HG03521 (cell line): ENCODE data around the gene ZMYND8.
"Not testable (repeated sequence)": the region's sequence is repeated elsewhere in the genome, so short reads cannot be mapped to it uniquely, and the experiment has no call there.

ENCODE experiments used
- ATAC-seq: cut with Tn5 transposase; IDR thresholded peaks from one replicate; pipeline ENCODE4 v1.9.1; 2021; ENCODE audit warnings: mild to moderate bottlenecking, moderate library complexity; ENCODE audit not compliant: unreplicated experiment

The ZMYND8 gene

DNA sequence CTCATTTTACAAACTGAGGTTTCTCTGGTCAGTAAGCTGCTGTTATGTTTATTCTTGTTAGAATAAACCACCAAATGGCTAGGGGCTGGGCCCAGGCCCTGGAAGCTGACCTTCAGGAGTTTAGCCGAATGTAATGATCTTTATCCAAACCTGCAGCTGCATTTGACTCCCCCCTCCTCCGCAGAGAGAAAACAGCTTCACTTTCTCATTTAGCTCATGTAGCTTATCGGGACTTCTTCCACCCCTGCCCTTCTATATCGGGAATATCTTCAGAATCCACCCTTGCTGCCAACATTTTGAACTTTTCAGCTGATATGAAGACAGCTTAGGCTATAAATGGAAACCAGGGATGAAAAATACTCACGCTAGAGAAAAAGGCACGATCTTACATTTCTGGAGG lies 102.6 kb downstream of the ZMYND8 start:
- no peak for ATAC-seq

DNA sequence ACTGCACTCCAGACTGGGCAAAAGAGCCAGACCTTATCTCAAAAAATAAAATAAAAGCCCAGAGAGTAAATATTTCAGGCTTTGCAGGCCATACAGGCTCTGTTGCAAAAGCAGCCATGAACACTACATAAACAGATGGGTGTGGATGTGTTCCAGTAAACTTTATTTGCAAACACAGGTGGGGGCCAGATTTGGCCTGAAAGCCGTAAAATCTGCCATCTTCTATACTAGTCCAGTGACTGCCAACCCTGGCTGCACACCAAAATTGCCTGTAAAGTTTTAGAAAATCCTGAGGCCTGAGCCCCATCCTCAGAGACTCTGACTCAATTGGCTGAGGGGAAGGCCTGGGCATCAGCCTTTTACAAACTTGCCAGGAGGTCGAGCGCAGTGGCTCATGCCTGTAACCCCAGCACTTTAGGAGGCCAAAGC lies 103.6 kb downstream of the ZMYND8 start:
- no peak for ATAC-seq

DNA sequence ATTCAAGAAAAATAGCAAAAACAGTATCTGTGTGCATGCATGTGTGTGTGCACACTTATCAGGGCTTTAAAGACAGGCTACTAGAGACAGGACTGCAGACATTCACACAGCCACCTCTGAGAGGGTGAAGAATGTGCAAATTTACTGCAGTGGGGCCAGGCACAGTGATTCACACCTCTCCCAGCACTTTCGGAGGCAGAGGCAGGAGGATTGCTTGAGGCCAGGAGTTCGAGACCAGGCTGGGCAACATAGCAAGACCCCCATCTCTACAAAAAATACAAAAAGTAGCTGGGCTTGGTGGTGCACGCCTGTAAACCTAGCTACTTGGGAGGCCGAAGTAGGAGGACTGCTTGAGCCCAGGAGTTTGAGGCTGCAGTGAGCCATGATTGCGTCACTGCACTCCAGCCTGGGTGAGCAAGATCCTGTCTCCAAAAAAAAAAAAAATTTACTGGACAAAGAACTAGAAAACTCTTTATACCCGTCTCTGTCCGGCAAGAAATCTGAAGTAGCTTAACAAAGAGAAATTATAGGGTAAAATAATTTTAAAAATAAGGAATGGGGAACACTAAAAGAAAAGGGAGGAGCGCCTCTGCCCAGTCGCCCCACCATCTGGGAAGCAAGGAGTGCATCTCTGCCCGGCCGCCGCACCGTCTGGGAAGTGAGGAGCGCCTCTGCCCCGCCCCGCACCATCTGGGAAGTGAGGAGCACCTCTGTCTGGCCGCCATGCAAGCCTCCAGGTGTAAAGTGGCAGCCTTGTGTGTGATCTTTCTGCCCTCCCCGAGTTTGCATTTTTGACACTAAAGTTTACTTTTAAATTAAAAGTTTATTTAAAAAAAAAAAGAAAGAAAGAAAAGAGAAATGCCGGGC lies 105.1 kb downstream of the ZMYND8 start:
- ATAC-seq: no peak

DNA sequence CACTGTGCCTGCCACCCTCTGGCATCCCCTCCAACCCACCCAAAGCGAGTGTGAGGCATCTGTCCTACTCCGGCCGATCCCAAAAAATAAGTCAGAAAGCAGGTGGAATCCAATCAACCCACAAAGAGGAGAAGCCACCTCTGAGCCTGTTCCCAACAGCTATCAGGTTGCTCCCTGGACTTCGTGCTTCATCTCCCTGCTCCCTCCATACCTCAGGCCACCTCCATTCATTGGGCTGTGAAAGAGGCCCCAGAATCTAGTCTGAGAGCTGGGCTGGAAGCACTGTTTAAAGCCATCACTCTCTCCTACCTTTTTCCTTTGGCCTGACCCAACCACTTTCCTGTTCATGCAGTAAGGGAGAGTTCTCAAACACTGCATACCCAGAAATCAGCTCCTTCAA lies 106.1 kb downstream of the ZMYND8 start:
- ATAC-seq: no peak

DNA sequence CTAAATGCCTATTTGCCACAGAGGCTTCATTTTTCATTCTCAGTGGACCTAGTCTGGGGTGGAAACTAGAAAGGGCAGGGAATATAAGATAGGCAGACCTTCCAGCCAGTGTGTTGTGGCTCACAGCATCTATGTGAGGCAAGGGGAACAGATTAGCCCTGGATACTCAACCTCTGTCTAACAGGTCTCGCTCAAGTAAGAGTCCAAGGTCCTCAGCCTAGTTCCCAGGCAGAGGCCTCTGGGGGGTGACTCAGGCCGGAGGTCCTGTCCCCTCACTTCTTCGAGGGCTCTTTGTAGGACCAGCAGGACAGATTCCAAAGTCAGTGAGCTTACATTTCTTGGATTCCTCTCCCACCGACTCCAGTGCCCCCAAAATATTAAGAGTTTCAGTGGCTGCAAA lies 106.6 kb downstream of the ZMYND8 start:
- ATAC-seq: no peak

DNA sequence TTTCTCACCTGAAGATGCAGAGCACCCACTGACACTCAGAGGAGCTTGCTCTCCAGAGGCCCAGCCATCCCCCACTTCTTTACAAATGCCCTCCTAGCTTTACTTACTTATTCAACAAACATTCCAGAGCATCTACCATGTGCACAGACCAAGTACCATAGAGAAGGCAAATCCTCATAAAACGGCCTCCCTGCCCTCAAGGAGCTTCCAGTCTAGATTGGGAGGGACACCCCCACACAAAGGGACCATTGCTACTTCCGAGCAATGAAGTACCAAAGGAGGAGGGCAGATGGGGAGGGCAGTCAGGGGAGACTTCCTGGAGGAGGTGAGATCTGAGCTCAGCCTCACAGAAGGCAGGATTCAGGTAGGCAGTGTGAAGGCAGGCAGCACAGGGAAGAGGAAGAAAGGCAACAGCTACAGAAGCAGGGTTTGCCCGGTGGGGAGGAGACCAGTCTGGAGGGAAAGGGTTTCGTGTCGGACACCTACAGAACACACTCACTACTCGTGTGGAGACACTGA lies 108.0 kb downstream of the ZMYND8 start:
- no peak for ATAC-seq

DNA sequence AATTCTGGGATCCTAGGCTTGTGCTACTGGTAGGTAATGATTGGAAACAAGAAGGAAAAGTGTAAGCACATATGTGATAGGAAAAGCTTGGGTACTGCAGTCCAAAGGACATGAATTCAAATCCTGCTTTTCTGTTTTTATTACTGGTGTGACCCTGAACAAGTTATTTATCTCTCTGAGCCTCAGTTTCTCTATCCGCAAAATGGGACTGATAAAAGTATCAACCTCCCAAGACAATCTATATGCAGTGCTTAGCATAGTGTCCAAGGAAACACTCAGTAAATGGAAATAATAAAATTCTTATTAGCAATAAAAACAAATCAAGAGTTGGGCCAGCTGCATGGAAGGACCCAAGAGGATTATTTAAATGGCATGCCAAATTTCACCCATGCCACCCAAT lies 108.5 kb downstream of the ZMYND8 start:
- no peak for ATAC-seq

DNA sequence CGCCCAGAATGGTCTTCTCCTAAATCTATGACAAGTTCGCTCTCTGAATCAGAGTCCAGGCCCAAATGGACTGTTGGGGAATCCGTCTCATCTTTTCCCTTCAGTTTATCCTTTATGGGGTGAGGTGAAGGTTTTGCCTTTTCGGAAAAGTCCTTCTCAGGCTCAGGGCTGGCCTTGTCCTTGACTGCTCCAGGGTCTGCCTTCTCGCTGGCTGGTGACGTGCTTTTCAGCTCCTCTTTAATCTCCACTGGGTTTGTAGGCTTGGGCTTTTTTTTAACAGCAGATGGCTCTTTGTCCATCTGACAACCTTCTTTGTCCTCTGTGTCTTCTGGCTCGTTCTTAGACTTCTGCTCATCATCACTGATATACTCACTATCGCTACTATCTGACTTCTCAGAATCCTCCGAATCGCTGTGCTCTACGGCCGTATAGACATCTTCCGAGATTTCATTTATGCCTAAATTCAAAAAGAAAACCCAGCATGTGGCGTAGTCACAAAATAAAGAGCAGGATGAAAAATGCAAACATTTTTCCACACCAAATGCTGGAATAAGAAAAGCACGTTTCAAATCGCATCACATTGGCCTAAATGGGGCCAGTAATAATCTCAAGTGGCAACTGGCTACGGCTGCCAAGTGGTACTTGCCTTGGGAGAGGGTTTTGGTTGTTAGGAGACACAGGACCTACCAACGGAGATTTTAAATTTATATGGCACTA lies 110.3 kb downstream of the ZMYND8 start:
- no peak for ATAC-seq

DNA sequence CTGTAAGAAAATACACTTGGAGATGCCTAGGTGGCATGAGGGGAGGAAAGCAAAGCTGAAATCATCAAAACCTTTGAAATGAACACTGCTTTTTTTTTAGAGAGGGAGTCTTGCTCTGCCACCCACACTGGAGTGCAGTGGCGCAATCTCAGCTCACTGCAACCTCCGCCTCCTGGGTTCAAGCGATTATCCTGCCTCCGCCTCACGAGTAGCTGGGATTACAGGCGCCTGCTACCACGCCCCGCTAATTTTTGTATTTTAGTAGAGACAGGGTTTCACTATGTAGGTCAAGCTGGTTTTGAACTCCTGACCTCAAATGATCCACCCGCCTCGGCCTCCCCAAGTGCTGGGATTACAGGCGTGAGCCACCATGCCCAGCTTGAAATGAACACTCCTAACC lies 111.3 kb downstream of the ZMYND8 start:
- not testable (repeated sequence) for ATAC-seq

DNA sequence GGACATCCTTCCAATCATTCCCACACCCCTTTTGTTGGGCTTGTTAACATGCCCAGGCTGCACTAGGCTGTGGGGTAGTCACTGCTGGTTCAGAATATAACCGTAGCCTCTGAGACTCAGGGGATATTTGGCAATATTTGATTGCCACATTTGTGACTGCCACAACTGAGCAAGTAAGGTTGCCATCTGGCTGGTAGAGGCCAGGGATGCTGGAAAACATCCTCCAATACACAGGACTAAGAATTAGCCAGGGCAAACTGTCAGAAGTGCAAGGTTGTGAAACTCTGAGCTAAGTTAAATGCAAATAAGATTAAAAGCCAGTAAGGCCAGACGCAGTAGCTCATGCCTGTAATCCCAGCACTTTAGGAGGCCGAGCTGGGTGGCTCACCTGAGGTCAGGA lies 112.0 kb downstream of the ZMYND8 start:
- no peak for ATAC-seq

DNA sequence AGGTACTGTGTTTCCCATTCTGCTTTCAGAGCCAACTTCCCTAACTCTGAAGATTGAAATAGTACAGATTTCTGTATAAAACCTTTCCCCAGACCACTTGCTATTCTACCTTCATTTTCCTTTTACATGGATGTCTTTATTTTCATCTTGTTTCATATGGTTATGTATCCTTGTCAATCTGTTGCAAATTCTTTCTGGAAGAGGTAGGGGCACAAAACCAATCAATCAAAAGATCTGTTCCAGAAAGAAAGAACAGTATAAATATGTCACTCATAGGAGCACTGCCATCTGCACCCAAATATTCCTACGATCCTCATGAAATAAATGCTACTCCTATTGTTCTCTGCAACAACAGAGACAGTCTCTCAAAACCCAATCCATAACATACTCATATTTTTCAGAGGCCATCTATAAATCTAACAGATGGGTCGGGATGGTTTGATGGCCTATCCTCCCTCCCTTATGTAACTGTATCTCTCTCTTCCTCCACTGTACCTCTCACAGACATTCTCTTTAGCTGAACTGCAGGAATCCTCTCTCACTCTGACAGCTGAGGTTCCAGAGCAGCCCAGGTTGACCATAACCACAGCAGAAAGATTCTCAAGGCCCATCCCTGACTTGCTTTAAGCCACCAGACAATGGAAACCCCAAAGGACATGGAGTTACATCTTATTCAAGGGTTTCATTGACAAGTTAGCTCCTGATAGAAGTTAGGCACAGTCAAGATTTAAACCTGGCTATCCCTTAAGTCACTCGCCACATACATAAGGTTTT lies 112.8 kb downstream of the ZMYND8 start:
- no peak for ATAC-seq

DNA sequence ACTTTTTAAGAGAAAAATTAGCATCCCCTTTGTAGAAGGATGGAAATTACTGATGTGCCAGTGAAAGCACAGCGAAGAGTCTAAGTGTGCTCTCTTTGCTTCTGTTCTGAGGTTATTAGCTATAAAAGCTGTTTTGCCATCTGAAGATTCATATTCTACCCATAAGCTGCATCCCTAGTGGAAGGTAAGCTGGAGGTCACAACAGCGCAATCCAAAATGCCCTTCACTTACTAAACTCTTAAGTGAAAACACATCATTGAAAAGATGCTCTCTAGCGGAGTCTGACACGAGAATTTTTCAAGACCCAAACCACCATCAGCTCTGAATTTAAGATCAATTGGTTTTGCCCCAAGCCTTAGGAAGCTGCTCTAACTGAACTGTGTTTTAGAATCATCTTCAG lies 113.5 kb downstream of the ZMYND8 start:
- no peak for ATAC-seq

DNA sequence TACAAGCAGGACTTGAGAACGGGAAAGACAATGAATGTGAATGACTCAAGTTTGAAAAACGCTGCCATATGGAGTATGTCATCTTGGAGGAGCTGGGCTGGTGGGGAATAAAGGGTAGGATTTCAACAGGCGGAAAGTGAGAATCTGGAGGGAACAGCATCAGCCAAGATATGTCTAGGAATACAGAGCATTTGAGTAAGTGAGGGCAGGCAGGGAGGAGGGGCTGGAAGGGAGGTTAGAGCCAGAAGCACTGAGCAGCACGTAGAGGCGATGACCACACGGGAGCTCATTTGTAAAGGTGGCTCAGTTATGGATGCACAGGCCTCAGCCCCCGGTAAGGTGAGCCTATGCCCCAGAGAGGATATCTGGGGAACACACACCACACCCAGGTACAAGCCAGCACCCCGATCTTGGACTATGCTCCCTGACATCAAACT lies 115.1 kb downstream of the ZMYND8 start:
- no peak for ATAC-seq

DNA sequence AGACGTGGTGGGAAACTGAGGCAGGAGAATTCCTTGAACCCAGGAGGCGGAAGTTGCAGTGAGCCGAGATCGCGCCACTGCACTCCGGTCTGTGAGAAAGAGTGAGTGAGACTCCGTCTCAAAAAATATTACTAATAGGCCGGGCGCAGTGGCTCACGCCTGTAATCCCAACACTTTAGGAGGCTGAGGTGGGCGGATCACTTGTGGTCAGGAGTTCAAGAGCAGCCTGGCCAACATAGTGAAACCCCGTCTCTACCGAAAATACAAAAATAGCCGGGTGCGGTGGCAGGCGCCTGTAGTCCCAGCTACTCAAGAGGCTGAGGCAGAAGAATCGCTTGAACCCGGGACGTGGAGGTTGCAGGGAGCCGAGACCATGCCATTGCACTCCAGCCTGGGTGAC lies 116.4 kb downstream of the ZMYND8 start:
- ATAC-seq: not testable (repeated sequence)

DNA sequence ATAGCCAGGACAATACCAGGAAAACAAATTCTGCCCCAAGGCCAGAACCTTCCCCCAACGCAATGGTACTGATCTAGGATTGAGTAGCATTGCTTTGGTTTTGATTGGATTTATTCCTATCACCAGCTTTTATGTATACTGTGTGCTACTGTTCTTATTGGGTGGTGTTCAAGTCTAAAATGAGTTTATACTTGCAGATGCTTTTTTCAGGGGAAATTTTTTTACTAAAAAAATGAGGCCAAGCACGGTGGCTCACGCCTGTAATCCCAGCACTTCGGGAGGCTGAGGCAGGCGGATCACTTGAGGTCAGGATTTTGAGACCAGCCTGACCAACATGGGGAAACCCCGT lies 116.8 kb downstream of the ZMYND8 start:
- no peak for ATAC-seq

DNA sequence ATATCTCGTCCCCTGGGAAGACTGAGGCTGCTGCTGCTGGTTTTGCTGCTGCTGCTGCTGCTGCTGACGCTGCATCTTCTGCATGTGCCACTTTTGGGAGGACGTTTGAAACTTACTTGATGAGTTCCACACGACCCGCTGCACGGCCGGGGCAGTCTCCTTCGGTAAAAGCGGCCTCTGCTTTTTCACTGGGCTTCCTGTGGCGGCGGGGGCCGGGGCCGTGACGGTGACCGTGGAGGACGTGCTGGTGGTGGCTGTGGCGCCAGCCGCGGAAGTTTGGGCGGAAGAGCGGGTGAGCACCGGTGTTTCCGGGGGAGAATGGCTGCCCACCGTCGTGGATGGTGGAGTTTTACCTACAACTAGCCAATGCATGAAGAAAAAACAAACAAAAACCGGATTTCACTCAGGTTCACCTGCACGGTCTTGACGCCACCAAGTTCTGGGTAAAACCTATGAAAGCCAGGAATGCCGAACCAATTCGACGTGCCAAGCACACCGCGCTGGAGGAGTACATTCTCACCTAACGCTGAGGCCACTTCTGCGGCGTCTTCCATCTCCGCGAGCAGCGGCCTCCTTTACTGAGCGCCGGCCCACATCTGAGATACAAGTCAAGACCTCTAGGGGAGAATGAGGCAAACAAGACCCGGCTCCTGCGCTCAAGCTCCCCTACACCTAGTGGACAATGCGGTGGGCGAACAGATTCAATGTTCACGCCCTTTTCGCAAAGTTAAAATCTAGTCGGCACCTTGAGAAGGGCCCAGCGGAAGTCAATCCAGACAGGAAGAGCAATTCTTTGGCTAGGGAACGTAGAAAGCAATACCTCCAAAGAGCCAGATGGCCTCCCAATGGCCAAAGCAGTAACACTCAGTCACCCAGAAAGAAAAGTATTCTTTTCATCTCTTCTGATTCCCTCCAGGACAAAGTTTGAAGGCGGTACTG lies 117.5 kb downstream of the ZMYND8 start:
- no peak for ATAC-seq

DNA sequence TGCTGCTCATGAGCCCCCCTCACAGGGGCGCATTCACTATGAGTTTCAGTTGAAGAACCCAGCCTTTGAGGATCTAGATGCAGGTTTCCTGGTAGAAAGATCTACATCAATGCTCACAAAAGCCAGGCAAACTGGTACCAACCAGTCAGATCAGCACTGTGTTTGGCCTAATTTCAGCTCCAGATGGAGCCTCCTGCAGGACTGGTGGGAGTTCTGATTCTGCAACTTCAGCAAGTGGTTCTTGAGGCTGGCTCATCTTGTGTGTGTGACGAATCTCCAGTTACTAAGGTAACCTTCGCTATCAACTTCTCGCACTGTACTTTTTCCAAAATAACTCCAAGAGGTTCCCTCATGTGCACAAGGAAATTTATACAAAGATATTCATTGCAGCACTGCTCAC lies 118.8 kb downstream of the ZMYND8 start:
- no peak for ATAC-seq

DNA sequence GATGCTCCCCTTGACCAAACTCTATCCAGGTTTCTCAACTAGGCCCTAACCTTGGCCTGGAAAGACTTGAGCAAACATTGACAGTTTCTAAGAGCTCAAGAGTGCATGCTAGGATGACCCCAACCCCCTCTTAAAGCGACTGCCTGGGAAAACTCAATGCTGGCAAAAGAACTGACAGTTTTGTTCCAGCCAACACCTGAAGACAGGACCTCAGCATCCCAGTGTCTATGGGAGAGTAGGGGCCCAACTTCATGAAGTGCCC lies 119.9 kb downstream of the ZMYND8 start:
- ATAC-seq: no peak

DNA sequence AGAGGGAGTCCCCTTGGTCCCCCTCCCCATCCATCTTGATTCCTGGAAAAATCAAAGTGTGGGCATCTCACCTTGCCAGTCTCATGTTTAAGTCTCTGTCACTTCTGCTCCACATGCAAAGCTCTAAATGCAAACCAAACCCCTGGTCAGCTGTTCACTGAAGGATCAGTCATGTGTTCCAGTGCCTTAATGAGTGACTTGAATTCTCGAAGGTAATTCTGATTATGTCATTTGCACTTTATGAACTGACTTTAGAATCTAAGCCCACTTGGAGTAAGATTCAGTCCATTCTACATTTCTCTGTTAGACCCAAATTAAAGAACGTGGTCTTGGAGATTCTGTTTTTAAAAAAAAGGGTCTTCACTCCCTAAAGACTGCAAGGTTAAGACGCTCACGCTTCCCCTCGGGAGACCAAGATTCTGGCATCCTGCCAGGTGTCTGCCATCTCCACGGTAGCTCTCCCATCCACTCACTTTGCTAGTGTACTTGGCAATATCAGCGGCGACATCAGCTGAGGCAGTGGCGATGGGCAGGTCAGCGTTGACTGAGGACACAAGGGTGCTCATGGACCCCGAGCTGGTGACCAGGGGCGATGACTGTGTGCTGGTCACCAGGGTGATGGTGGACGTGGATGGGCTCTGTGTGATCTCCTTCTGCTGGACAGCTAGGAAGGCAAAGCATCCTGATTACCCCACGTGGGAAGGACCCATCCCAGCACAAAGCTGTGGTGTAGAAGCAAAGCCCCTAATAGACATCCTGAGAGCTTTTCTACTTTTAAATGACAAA lies 120.5 kb downstream of the ZMYND8 start:
- no peak for ATAC-seq

DNA sequence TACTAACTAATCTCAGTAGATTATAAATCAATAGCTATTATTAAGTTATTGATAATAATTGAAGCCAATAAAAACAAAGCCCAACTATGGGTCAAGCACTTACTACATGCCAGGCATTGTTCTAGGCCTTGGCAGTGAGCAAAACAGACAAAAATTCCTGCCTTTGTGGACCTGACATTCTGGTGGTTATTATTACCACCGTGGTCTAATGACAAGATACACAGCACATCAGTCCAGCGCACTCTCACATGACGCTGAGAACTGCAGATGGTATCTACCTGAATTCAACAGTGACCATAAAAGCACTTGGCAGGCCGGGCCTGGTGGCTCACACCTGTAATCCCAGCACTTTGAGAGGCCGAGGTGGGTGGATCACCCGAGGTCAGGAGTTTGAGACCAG lies 121.4 kb downstream of the ZMYND8 start:
- no peak for ATAC-seq
